HG02642 (cell line): ENCODE results near the gene CDH4.

Experiments
- ATAC-seq: cut with Tn5 transposase; IDR thresholded peaks from one replicate; pipeline ENCODE4 v1.9.1; 2021; ENCODE audit warnings: mild to moderate bottlenecking; ENCODE audit not compliant: unreplicated experiment, poor library complexity

CDH4 gene

GRCh38 chr20:61561111-61561830 lies 309.2 kb downstream of the CDH4 start:
- no peak for ATAC-seq

- no peak for ATAC-seq
Measured at GRCh38 chr20:61562491-61562890, 310.4 kb downstream of the CDH4 start.

DNA sequence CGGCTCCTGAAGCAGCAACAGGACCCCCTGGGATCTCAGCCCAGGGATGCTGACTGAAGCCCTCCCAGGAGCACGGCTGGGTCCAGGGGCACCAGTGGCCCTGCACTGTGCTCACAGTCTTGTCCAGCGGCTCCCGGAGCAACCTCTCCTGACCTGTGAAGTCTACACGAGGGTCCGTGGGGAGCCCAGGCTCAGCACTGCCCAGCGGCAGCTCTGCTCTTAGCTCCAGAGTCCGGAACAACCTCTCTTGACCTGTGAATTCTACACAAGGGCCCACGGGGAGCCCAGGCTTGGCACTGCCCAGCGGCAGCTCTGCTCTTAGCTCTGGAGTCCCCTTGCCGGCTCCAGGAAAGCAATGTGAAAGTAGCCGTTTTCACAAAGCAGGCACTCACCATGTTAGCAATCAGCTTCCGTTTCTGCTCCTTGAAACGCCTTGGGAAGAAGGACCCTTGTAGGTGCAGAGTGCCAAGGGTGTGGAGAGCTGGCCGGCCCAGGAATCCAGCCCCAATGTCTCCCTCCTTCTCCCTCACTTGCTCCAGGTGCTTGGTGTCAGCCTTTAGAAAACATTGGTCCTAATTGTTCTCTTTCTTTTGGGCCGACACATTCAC lies 310.9 kb downstream of the CDH4 start:
- no peak for ATAC-seq

GRCh38 chr20:61564628-61565027 lies 312.6 kb downstream of the CDH4 start:
- ATAC-seq = no peak

GRCh38 chr20:61565791-61566190 lies 313.7 kb downstream of the CDH4 start:
- no peak for ATAC-seq

- no peak for ATAC-seq
Measured at GRCh38 chr20:61566691-61567090, 314.6 kb downstream of the CDH4 start.

DNA sequence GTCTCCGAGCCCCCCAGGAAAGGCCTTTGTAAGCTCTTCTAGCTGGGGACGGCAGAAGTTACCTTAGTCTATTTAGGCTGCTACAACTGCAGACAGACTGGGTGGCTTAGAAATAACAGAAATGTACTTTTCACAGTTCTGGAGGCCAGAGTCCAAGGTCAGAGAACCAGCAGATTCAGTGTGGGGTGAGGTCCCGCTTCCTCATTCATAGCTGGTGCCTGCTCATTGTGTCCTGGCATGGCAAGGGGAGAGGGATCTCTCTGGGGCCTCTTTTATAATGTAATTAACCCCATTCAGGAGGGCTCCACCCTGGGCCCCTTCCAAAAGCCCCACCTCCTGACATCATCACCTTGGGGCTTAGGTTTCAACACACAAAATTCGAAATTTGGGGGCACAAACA lies 315.1 kb downstream of the CDH4 start:
- no peak for ATAC-seq

DNA sequence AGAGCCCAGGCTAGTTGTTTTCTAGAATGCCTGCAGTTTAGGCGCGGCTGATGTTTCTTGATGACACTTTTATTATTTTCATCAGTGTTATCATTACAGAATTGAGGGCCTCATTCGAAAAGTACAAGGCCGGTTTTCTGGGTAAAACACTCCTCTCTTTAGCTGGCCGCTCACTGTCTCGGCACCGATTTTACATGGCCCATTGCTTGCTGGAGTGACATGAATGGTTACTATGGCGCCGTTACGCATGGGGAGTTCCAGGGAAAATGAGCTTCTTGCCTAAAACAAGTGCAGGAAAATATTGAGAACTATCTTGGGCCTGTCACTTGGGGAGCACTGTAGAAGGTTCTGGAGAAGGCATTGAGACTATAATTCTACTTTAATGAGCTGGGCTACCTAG lies 317.8 kb downstream of the CDH4 start:
- no peak for ATAC-seq

DNA sequence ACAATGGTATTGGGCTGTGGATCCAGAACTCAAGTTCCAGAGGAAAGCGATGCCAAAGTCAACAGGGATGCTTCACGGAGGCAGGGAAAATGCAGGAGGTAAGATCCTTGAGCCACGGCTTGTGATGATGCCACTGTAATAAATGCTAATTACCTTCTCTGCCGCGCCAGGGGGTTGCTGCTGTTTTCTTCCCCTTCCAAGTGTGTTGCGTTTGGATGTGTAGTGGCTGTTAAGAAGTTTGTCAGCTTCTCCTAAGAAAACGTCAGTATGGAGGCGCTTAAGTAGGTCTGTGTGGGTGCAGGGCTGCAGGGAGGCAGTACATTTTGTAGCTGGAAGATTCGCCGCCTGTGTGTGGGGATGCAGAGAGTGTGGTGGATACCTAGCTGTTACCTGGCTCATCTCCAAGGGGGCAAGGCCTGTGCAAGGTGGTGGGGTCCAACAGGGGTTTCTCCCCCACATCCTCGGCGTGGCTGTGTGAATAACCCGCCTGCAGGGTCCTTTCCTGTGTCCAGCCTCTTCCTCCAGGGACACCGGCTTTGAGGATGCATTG lies 318.7 kb downstream of the CDH4 start:
- no peak for ATAC-seq

DNA sequence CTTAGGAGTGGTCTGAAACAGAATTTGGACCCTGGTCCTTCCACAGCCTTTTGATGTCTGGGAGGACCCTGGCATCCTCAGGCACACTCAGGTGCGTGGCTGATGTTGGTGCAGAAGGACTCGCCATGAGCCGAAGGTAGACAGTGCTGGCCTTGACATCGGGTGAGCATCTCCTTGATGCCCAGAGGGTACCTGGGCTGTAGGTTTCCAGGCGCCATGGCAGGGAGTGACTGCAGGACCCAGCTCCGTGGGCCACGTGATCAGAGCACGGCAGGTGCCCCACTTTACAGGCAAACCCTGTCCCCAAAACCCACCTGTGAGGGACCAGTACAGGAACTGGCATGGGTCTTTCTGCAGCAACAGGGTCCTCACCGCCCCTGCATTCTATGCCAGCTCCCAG lies 319.2 kb downstream of the CDH4 start:
- no peak for ATAC-seq

DNA sequence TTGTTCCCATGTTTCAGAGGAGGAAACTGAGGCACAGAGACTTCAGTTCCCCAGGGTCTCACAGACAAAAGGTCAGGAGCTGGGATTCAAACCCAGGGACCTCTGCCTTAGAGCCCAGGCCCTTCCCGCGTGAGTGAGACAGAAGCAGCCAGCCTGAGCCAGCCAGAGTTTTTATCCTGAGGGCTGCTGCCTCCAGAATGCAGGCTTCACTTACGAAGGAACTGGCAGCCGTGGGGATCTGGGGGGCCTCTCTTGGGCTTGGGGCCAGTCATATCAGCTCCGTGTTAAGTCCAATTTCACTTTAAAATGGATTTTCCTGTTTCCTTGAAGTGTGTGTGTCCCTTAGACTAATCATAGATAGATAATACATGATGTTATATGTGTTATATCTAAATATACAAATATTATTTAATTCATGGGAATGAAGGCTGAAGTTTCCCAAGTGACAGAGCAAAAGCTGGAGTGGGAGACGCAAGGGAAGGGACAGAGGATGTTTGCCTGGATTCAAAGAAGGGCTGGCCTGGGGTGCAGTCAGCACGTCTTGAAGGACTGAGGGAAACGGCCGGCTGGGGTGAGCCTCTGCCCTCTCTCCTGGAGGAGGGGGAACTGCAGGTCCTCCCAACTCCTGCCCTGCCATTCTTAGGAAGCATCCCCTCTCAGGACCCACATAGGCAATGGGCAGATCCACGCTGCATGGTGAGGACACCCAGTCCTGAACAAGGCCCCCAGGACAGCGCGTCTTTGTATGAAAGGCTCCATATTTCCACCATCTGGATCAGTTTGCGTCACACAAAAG lies 320.1 kb downstream of the CDH4 start:
- no peak for ATAC-seq

DNA sequence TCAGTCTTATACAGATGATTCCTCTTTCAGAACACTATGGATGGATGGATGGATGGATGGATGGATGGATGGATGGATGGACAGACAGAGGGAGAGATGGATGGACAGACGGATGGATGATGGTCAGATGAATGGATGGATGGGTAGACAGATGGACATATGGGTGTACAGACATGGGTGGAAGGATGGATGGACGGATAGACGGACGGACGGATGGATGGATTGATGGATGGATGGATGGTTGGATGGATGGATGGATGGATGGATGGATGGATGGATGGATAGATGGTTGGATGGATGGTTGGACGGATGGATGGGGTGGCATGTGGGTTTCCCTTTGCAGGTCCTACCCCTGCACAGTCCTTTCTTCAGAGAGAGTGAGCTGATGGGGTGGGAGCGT lies 320.7 kb downstream of the CDH4 start:
- ATAC-seq = no peak

DNA sequence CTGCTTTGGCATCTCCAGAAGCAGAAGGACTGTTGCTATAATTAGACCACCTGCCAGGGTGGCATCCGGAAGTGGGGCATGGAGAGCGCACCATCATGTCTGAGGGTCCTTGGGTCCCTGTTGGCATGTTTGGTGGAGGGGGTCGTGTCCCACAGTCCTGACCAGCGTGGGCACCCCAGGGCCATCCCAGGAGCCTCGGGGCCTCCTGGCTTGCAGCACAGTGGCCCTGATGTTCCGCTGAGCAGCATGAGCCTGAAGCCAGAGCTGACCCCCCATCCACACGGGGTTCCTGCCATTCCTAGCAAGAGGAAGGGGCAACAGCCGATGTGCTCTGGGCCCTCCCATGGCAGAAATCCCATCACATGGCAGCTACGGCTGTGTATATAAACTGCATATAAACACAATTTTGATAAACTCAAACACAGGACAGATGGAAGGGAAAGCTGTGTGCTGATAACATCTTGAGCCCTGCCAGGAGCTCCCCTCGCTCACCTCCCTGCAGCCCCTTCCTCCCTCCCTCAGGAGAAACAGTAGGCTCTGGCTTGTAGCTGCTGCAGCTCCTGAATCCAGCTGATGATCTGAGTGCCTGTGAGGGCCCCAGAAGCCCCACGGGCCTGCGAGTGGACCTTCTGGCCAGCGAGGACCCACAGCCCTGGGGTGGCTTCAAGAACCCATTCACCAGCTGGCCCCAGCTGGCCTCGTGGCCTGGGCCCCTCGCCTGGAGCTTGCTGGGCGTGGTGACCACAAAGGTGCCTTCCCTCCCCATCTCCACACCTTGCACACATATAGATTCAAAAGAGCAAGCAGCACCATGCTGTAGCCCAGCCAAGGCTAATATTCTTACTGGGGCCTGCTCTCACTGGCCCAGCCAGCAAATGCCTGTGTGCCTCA lies 321.6 kb downstream of the CDH4 start:
- ATAC-seq = no peak

- no peak for ATAC-seq
Measured at GRCh38 chr20:61575151-61575937, 323.3 kb downstream of the CDH4 start.

DNA sequence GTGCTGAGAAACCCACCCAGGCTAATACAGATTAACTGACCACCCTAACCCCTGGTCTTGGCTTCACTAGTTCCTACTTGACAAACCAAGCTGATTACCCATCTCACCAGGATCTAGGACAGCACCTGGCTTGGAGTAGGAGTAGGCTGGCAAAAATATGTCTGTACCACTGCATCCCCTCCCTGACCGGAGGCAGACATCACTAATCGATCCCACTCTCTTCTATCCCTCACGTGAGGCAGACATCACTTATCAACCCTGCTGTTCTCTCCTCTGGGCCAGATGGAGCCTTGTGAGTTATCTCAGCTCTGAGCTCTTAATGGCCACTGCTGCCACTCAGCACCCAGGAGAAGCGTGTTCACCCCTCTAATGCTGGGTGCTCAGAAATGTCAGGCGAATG lies 324.3 kb downstream of the CDH4 start:
- no peak for ATAC-seq

DNA sequence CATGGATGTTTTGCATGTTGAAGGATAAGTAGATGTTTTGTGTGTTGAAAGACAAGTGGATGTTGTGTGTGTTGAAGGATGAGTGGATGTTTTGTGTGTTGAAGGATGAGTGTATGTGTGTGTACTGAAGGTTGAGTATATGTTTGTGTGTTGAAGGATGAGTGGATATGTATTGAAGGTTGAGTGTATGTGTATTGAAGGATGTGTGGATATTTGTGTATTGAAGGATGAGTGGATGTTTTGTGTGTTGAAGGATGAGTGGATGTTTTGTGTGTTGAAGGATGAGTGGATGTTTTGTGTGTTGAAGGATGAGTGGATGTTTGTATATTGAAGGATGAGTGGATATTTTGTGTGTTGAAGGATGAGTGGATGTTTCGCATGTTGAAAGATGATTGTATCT lies 325.0 kb downstream of the CDH4 start:
- ATAC-seq = no peak

- no peak for ATAC-seq
Measured at GRCh38 chr20:61579908-61580307, 327.8 kb downstream of the CDH4 start.

- no peak for ATAC-seq
Measured at GRCh38 chr20:61580958-61581824, 329.1 kb downstream of the CDH4 start.

GRCh38 chr20:61581825-61582188 lies 329.7 kb downstream of the CDH4 start:
- no peak for ATAC-seq
